Measurements from ENCODE around the gene TRIM8.

The TRIM8 gene

GRCh38 chr10:102705531-102705930, 61.3 kb downstream of the TRIM8 start:
- DNase-seq: no peak
